ENCODE results near the gene TBC1D1.

TBC1D1 gene

DNA sequence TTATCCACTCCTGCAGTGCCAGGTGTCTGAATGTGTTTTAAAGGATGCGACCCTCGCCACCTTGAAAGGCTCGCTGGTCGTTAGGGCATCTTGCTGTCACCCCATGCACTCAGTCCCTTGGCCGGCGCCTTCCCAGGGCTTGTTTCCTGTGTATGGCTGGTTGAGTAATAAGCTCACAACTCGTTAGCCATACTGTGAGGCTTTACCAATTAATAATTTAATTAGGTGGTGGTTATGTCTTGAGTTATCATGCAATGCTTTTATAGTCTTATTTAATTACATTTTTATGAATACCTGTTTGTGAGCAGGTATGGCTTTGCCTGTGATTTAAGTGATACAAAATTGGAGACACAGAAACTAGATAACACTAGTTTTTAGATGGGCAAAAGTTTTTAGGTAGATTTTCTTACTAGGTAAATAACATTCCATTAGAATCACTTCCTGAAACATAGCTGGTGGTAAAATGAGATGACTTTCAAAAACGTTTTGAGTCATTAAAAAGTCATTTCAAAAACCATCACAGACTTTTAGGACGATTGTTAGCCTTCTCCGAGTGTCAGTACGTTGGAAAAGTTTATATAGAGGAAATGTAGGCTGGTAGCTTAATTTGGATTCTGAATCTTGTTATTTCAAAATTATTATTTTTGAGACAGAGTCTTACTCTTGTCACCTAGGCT, 87.5 kb downstream of the TBC1D1 start:
- DNase-seq (ENCODE audit: low read depth), result peak; percentile 36
- peak overlapping the region; percentile 44 for H3K4me3 ChIP-seq (ENCODE audit: low read length)

DNA sequence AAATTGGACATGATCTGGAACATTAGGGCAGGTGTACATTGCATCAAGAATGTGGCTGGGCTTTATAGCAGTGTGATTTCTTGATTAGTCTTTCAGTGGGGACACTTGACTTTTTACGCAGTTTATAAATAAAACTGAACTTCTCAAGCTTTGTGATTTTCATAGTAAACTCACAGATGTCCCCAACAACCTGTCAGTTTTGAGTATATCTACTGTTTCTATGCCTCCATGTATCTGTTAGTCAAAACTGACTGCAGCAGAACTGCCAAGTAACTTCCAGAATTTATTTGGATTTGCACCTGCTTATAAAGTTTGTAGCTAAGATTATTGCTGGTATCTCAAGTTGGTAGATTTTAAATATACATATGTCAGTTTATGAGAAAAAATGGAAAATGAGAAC, 89.4 kb downstream of the TBC1D1 start:
- DNase-seq (ENCODE audit: low read depth), result no peak
- no peak overlapping the region for H3K4me3 ChIP-seq (ENCODE audit: low read length)
- TF ChIP-seq, protein P1, sequence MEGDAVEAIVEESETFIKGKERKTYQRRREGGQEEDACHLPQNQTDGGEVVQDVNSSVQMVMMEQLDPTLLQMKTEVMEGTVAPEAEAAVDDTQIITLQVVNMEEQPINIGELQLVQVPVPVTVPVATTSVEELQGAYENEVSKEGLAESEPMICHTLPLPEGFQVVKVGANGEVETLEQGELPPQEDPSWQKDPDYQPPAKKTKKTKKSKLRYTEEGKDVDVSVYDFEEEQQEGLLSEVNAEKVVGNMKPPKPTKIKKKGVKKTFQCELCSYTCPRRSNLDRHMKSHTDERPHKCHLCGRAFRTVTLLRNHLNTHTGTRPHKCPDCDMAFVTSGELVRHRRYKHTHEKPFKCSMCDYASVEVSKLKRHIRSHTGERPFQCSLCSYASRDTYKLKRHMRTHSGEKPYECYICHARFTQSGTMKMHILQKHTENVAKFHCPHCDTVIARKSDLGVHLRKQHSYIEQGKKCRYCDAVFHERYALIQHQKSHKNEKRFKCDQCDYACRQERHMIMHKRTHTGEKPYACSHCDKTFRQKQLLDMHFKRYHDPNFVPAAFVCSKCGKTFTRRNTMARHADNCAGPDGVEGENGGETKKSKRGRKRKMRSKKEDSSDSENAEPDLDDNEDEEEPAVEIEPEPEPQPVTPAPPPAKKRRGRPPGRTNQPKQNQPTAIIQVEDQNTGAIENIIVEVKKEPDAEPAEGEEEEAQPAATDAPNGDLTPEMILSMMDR (IDR thresholded peaks at IDR 0.05; ENCODE audit: insufficient read depth, low read depth, low read length, missing control alignments), result no peak

More for the DNA sequence above, 87.5 kb downstream of the TBC1D1 start:
- TF ChIP-seq, protein P1 (IDR thresholded peaks at IDR 0.05; ENCODE audit: insufficient read depth, low read depth, low read length, missing control alignments), result no peak

DNA sequence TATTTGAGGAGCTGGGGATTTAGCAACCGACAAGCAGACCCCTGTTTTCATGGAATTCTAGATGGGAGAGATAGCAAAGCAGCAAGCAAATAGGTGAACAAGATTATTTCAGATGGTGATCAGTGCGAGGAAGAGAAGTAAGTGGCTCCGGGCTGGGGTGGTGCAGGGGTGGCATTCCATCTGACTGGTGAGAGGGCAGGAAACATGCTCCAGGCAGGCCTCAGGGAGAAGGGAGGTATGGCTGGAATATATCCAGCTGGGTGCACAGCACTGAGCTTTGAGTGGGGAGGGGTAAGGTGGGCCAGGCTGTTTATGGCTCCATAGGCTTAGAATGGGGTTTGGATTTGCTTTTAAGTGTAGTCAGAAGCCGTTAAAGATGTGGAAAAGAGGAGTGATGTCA, 90.5 kb downstream of the TBC1D1 start:
- TF ChIP-seq, protein P1 (IDR thresholded peaks at IDR 0.05; ENCODE audit: insufficient read depth, low read depth, low read length, missing control alignments), result no peak
- DNase-seq (ENCODE audit: low read depth), result no peak

DNA sequence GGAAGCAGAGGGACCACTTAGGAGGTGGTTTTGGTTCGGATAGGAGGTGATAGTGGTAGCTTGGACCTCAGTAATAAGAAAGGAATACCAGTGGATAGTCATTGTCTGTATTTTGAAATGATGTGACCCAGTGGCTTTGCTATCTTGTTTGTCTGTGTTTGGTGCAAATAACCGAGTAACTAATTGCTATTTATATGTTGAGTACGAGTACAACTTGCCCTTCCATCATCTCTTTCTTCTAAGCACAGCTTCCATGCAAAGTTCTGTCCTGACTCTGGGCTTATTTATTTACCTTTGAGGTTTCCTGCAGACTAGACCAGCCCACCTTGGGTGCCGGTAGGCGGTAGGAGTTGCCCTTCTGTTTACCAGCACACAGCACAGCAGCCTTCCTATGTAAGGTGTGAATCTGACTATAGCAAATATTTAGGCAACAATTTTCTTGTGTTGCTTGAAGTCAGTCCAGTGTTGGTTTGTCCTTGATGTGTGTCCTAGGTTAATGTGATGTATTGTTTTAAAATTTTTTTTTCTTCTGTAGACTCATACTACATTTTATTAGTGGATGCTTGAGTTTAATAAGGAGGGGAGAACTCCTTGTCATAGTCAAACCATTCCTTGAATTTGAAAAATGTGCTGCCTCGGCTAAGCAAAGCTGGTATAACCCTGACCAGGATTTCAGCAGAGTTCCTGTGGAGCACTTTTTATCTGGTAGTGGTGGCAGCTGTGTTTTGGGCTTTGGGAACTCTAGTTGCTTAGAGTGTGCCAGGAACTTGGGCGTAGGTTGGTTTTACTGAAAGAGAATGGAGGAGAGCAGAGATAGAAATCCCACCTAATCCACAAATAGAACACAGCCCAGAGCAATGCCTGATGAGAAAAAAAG, 91.2 kb downstream of the TBC1D1 start:
- H3K4me3 ChIP-seq (ENCODE audit: low read length), result no peak overlapping the region
- TF ChIP-seq, protein P1 (IDR thresholded peaks at IDR 0.05; ENCODE audit: insufficient read depth, low read depth, low read length, missing control alignments), result no peak
- DNase-seq (ENCODE audit: low read depth), result no peak

More for the DNA sequence above, 90.5 kb downstream of the TBC1D1 start:
- no peak overlapping the region for H3K4me3 ChIP-seq (ENCODE audit: low read length)

DNA sequence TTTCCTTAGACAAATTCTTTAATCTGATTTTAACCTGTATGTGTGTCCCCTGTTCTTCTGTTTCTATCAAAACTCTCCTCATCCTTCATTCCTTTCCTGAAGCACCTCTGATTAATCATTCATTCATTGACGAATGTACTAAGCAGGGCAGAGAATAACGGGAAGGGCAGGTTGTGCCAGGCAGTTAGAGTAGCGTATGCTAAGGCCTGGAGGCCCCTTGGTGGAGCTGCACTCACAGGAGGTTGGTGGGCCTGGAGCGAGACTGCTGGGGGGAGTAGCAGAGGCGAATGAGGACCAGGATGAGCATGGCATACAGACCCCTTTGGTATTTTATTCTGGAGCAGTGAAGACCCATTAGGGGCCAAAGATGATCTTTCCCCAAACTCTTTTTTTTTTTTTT, 91.9 kb downstream of the TBC1D1 start:
- TF ChIP-seq, protein P1 (IDR thresholded peaks at IDR 0.05; ENCODE audit: insufficient read depth, low read depth, low read length, missing control alignments), result no peak
- peak; percentile 36 for DNase-seq (ENCODE audit: low read depth)
- no peak overlapping the region for H3K4me3 ChIP-seq (ENCODE audit: low read length)

DNA sequence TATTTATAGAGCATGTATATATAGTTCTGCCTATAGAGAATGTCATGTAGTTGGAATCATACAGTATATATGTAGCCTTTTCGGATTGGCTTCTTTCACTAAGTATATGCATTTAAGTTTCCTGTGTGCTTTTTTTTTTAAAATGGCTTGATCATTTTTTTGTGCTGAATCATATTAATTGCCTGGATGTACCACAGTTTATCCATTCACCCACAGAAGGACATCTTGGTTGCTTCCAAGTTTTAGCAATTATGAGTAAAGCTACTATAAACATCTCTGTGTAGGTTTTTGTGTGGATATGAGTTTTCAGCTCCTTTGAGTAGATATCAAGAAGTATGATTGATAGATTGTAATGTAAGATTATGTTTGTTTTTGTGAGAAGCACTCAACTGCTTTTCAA, 93.1 kb downstream of the TBC1D1 start:
- TF ChIP-seq, protein P1 (IDR thresholded peaks at IDR 0.05; ENCODE audit: insufficient read depth, low read depth, low read length, missing control alignments), result no peak
- H3K4me3 ChIP-seq (ENCODE audit: low read length), result no peak overlapping the region
- no peak for DNase-seq (ENCODE audit: low read depth)
